ENCODE data around the gene APBB2. TPM values are rescaled to one million over a fixed set of nuclear protein-coding genes. Genes with fewer than 3 reads are reported as not detected.

Gene APBB2
- total RNA-seq, 2 experiments from 2014 or later = 3.1 to 5.5 TPM

- H3K4me1 Mint-ChIP-seq = no peaks in the 10 kb centered on the region
- H3K27me3 Mint-ChIP-seq = peaks cover 10% of the 10 kb centered on the region
- H3K4me3 Mint-ChIP-seq = no peak overlapping the region
- H3K9me3 Mint-ChIP-seq = no peaks in the 10 kb centered on the region
- DNase-seq = no peak
- no peak overlapping the region for H3K27ac Mint-ChIP-seq
- H3K36me3 Mint-ChIP-seq = no peaks in the 10 kb centered on the region
Measured at GRCh38 chr4:41146716-41147506, 67.4 kb downstream of the APBB2 start.

GRCh38 chr4:41146196-41146595, 68.1 kb downstream of the APBB2 start:
- Mint-ChIP-seq H3K36me3 (no peaks in the 10 kb centered on the region), H3K4me1 (no peaks in the 10 kb centered on the region), H3K9me3 (no peaks in the 10 kb centered on the region)

GRCh38 chr4:41145571-41146078, 68.7 kb downstream of the APBB2 start:
- no peaks in the 10 kb centered on the region for H3K9me3 Mint-ChIP-seq
- H3K27me3 Mint-ChIP-seq = peaks cover 5% of the 10 kb centered on the region
- no peak overlapping the region for H3K27ac Mint-ChIP-seq
- DNase-seq = no peak
- no peaks in the 10 kb centered on the region for H3K36me3 Mint-ChIP-seq
- no peak overlapping the region for H3K4me3 Mint-ChIP-seq
- H3K4me1 Mint-ChIP-seq = no peaks in the 10 kb centered on the region

More at GRCh38 chr4:41146196-41146595, 68.1 kb downstream of the APBB2 start:
- peaks cover 10% of the 10 kb centered on the region for H3K27me3 Mint-ChIP-seq
- H3K4me3 Mint-ChIP-seq = no peak overlapping the region
- DNase-seq = no peak
- H3K27ac Mint-ChIP-seq = no peak overlapping the region

- DNase-seq = no peak
- H3K27ac Mint-ChIP-seq = no peak overlapping the region
- H3K27me3 Mint-ChIP-seq = peaks cover 4% of the 10 kb centered on the region
- no peaks in the 10 kb centered on the region for H3K9me3 Mint-ChIP-seq
- no peak overlapping the region for H3K4me3 Mint-ChIP-seq
- H3K4me1 Mint-ChIP-seq = no peaks in the 10 kb centered on the region
- H3K36me3 Mint-ChIP-seq = no peaks in the 10 kb centered on the region
Measured at GRCh38 chr4:41144812-41145211, 69.5 kb downstream of the APBB2 start.

- no peak overlapping the region for H3K4me3 Mint-ChIP-seq
- H3K27ac Mint-ChIP-seq = no peak overlapping the region
- no peaks in the 10 kb centered on the region for H3K36me3 Mint-ChIP-seq
- H3K9me3 Mint-ChIP-seq = no peaks in the 10 kb centered on the region
- no peak for DNase-seq
- peaks cover 4% of the 10 kb centered on the region for H3K27me3 Mint-ChIP-seq
- H3K4me1 Mint-ChIP-seq = no peaks in the 10 kb centered on the region
Measured at GRCh38 chr4:41144040-41144379, 70.3 kb downstream of the APBB2 start.

GRCh38 chr4:41143311-41144039, 70.9 kb downstream of the APBB2 start:
- H3K4me3 Mint-ChIP-seq = no peak overlapping the region
- no peaks in the 10 kb centered on the region for H3K4me1 Mint-ChIP-seq

GRCh38 chr4:41142376-41143310, 71.7 kb downstream of the APBB2 start:
- Mint-ChIP-seq H3K4me3 (no peak overlapping the region), H3K4me1 (no peaks in the 10 kb centered on the region), H3K36me3 (no peaks in the 10 kb centered on the region), H3K27me3 (peaks cover 4% of the 10 kb centered on the region), H3K9me3 (no peaks in the 10 kb centered on the region), H3K27ac (no peak overlapping the region)
- no peak for DNase-seq

More at GRCh38 chr4:41143311-41144039, 70.9 kb downstream of the APBB2 start:
- no peak for DNase-seq
- Mint-ChIP-seq H3K9me3 (no peaks in the 10 kb centered on the region), H3K27ac (no peak overlapping the region), H3K27me3 (peaks cover 4% of the 10 kb centered on the region), H3K36me3 (no peaks in the 10 kb centered on the region)

- DNase-seq = no peak
- no peak overlapping the region for H3K27ac Mint-ChIP-seq
- no peaks in the 10 kb centered on the region for H3K9me3 Mint-ChIP-seq
- no peak overlapping the region for H3K4me3 Mint-ChIP-seq
- H3K4me1 Mint-ChIP-seq = no peaks in the 10 kb centered on the region
- peaks cover 4% of the 10 kb centered on the region for H3K27me3 Mint-ChIP-seq
- H3K36me3 Mint-ChIP-seq = no peaks in the 10 kb centered on the region
Measured at GRCh38 chr4:41141900-41142299, 72.4 kb downstream of the APBB2 start.

GRCh38 chr4:41140410-41140809, 73.9 kb downstream of the APBB2 start:
- no peaks in the 10 kb centered on the region for H3K9me3 Mint-ChIP-seq
- H3K27me3 Mint-ChIP-seq = no peaks in the 10 kb centered on the region
- H3K4me1 Mint-ChIP-seq = no peaks in the 10 kb centered on the region
- no peaks in the 10 kb centered on the region for H3K36me3 Mint-ChIP-seq
- DNase-seq = no peak
- no peak overlapping the region for H3K4me3 Mint-ChIP-seq
- no peak overlapping the region for H3K27ac Mint-ChIP-seq

GRCh38 chr4:41137879-41138278, 76.5 kb downstream of the APBB2 start:
- no peaks in the 10 kb centered on the region for H3K36me3 Mint-ChIP-seq
- H3K9me3 Mint-ChIP-seq = no peaks in the 10 kb centered on the region
- H3K4me3 Mint-ChIP-seq = no peak overlapping the region

GRCh38 chr4:41136456-41136855, 77.9 kb downstream of the APBB2 start:
- DNase-seq = no peak
- Mint-ChIP-seq H3K4me1 (no peaks in the 10 kb centered on the region), H3K36me3 (no peaks in the 10 kb centered on the region), H3K27me3 (no peaks in the 10 kb centered on the region), H3K9me3 (no peaks in the 10 kb centered on the region), H3K27ac (no peak overlapping the region), H3K4me3 (no peak overlapping the region)

More at GRCh38 chr4:41137879-41138278, 76.5 kb downstream of the APBB2 start:
- no peaks in the 10 kb centered on the region for H3K27me3 Mint-ChIP-seq
- no peaks in the 10 kb centered on the region for H3K4me1 Mint-ChIP-seq
- DNase-seq = no peak
- no peak overlapping the region for H3K27ac Mint-ChIP-seq

GRCh38 chr4:41135801-41136200, 78.5 kb downstream of the APBB2 start:
- Mint-ChIP-seq H3K4me3 (no peak overlapping the region), H3K9me3 (no peaks in the 10 kb centered on the region), H3K27ac (no peak overlapping the region), H3K4me1 (no peaks in the 10 kb centered on the region), H3K27me3 (no peaks in the 10 kb centered on the region), H3K36me3 (no peaks in the 10 kb centered on the region)
- no peak for DNase-seq

- no peaks in the 10 kb centered on the region for H3K27me3 Mint-ChIP-seq
- DNase-seq = no peak
- H3K4me3 Mint-ChIP-seq = no peak overlapping the region
- no peaks in the 10 kb centered on the region for H3K36me3 Mint-ChIP-seq
- H3K27ac Mint-ChIP-seq = no peak overlapping the region
- no peaks in the 10 kb centered on the region for H3K4me1 Mint-ChIP-seq
- no peaks in the 10 kb centered on the region for H3K9me3 Mint-ChIP-seq
Measured at GRCh38 chr4:41134581-41134980, 79.8 kb downstream of the APBB2 start.

GRCh38 chr4:41133454-41134018, 80.8 kb downstream of the APBB2 start:
- Mint-ChIP-seq H3K27ac (no peak overlapping the region), H3K27me3 (peaks cover 8% of the 10 kb centered on the region), H3K9me3 (no peaks in the 10 kb centered on the region), H3K4me3 (no peak overlapping the region), H3K4me1 (no peaks in the 10 kb centered on the region), H3K36me3 (no peaks in the 10 kb centered on the region)
- no peak for DNase-seq

Data from activated naive CD8-positive, alpha-beta T cell treated with anti-CD3 and anti-CD28 coated beads for 36 hours (primary cell).